GM12878 (cell line): ENCODE data around the gene PCDHGB1. TPM values are rescaled to one million over a fixed set of nuclear protein-coding genes. Genes with fewer than 3 reads are reported as not detected.

Experiments used
- ATAC-seq: fragments of 200-7000 bp; cut with Tn5 transposase; 3 replicates; pipeline ENCODE4 v1.9.1; 2020; ENCODE audit warnings: mild to moderate bottlenecking, moderate library complexity
- BruUV-seq: library from RNA; stranded (reverse); fragments of 400-500 nt; replicated peaks from 2 replicates; lab custom pipeline; 2021; lab: Mats Ljungman, UMichigan
- CTCF ChIA-PET: fragments of 300-600 bp; sonication (Branson Sonifier 250); formaldehyde crosslinking; extraction: SDS; loops from one replicate; lab custom pipeline; 2021; ENCODE audit warnings: inconsistent platforms; lab: Yijun Ruan, JAX
- POLR2A ChIA-PET: fragments of 350-600 bp; formaldehyde crosslinking; extraction: SDS; loops from one replicate; lab custom pipeline; 2021; ENCODE audit warnings: inconsistent platforms; lab: Charles Lee
- RAD21 ChIA-PET: fragments of 300-600 bp; sonication (Branson Sonifier 250); formaldehyde crosslinking; loops from one replicate; lab custom pipeline; 2023; ENCODE audit warnings: antibody characterized with exemption; ENCODE audit not compliant: unreplicated experiment; lab: Charles Lee
- SMC1A ChIA-PET: fragments of 300-600 bp; sonication (Branson Sonifier 250); formaldehyde crosslinking; loops from one replicate; lab custom pipeline; 2023; ENCODE audit not compliant: unreplicated experiment, uncharacterized antibody; lab: Charles Lee
- DNase-seq: peaks from one replicate; pipeline ENCODE4 v3.0.0-alpha.2; 2011; ENCODE audit warnings: low read depth, low spot score
- FAIRE-seq: peaks from 3 replicates; lab custom pipeline; 2011; peaks lifted over from hg19 to GRCh38; lab: Jason Lieb, UNC
- H2AFZ ChIP-seq: 2 replicates; pipeline ENCODE4 v1.6.0; 2011; ENCODE audit warnings: low read depth, low read length, control low read depth; ENCODE audit not compliant: control insufficient read depth
- H3K27ac ChIP-seq: 2 replicates; pipeline ENCODE4 v1.5.1; 2011; ENCODE audit warnings: control low read depth; ENCODE audit not compliant: control insufficient read depth, insufficient read depth
- H3K27me3 ChIP-seq, 2 experiments: replicated peaks in 1 of 2; 2 replicates each; pipeline versions ENCODE4 v1.6.0 to v1.6.1; 2011; ENCODE audit warnings: low read length in 1 of 2; ENCODE audit not compliant: control insufficient read depth in 2 of 2, insufficient read depth in 2 of 2
- H3K36me3 ChIP-seq, 2 experiments: 2 replicates each; pipeline ENCODE4 v1.5.1; 2011; ENCODE audit warnings: low read length in 1 of 2; ENCODE audit not compliant: control insufficient read depth in 2 of 2, insufficient read depth in 2 of 2
- H3K4me1 ChIP-seq: 2 replicates; pipeline ENCODE4 v1.6.1; 2011; ENCODE audit warnings: mild to moderate bottlenecking, low read length, moderate library complexity, mixed read lengths; ENCODE audit not compliant: control insufficient read depth, insufficient read depth
- H3K4me2 ChIP-seq: 2 replicates; pipeline ENCODE4 v1.6.0; 2011; ENCODE audit warnings: control low read depth; ENCODE audit not compliant: control insufficient read depth, insufficient read depth
- H3K4me3 ChIP-seq: fragments of 200-600 bp; sonication (generic); 2 replicates; pipeline ENCODE4 v1.5.1; 2016
- H3K79me2 ChIP-seq: 2 replicates; pipeline ENCODE4 v1.6.0; 2011; ENCODE audit warnings: low read length; ENCODE audit not compliant: control insufficient read depth, insufficient read depth
- H3K9ac ChIP-seq: 2 replicates; pipeline ENCODE4 v1.8.0; 2011; ENCODE audit warnings: low read length, control low read depth, mixed read lengths; ENCODE audit not compliant: control insufficient read depth, insufficient read depth
- H3K9me3 ChIP-seq: replicated peaks from 3 replicates; pipeline ENCODE4 v1.5.1; 2011; ENCODE audit warnings: mild to moderate bottlenecking, low read length; ENCODE audit not compliant: control insufficient read depth, insufficient read depth
- H4K20me1 ChIP-seq: 2 replicates; pipeline ENCODE4 v1.6.0; 2011; ENCODE audit not compliant: control insufficient read depth, insufficient read depth
- CHD4 ChIP-seq: fragments of 200-600 bp; sonication (generic); IDR thresholded peaks from 2 replicates; pipeline ENCODE4 v1.6.1; 2016; ENCODE audit warnings: mild to moderate bottlenecking
- DPF2 ChIP-seq: fragments of 450-650 bp; IDR thresholded peaks from 2 replicates; pipeline ENCODE4 v1.6.1; 2017; ENCODE audit warnings: mild to moderate bottlenecking
- HCFC1 ChIP-seq: fragments of 150-350 bp; IDR thresholded peaks from 2 replicates; pipeline ENCODE4 v1.6.1; 2014; ENCODE audit warnings: low read length
- LARP7 ChIP-seq: fragments of 450-650 bp; IDR thresholded peaks from 2 replicates; pipeline ENCODE4 v1.6.1; 2017; ENCODE audit warnings: mild to moderate bottlenecking
- MAX ChIP-seq: IDR thresholded peaks from 2 replicates; pipeline ENCODE4 v1.6.1; 2012; ENCODE audit warnings: low read depth, low read length, improper control_type of control experiment
- MTA3 ChIP-seq: IDR thresholded peaks from 2 replicates; pipeline ENCODE4 v1.6.1; 2012; ENCODE audit warnings: low read length, inconsistent platforms, borderline replicate concordance
- PAX5 ChIP-seq: IDR thresholded peaks from 2 replicates; pipeline ENCODE4 v1.6.1; 2011; ENCODE audit warnings: low read depth, low read length, borderline replicate concordance
- RFX5 ChIP-seq: IDR thresholded peaks from 2 replicates; pipeline ENCODE4 v1.6.1; 2011; ENCODE audit warnings: low read depth, low read length, improper control_type of control experiment
- SKIL ChIP-seq: fragments of 450-650 bp; IDR thresholded peaks from 2 replicates; pipeline ENCODE4 v1.6.1; 2017; ENCODE audit warnings: mild to moderate bottlenecking, low read depth, inconsistent platforms; ENCODE audit not compliant: poor library complexity, severe bottlenecking
- SMAD1 ChIP-seq: fragments of 450-650 bp; IDR thresholded peaks from 2 replicates; pipeline ENCODE4 v1.6.1; 2018; ENCODE audit warnings: mild to moderate bottlenecking, low read depth; ENCODE audit not compliant: partially characterized antibody
- ZNF207 ChIP-seq: fragments of 450-650 bp; IDR thresholded peaks from 2 replicates; pipeline ENCODE4 v1.6.1; 2014; ENCODE audit warnings: antibody characterized with exemption, mild to moderate bottlenecking, borderline replicate concordance
- ZZZ3 ChIP-seq: IDR thresholded peaks from 2 replicates; pipeline ENCODE4 v1.6.1; 2011; ENCODE audit warnings: low read depth; ENCODE audit not compliant: control insufficient read depth, insufficient read length
- WGBS: methylation state at CpG from one replicate; pipeline ENCODE4 v1.1.6; 2016; ENCODE audit warnings: low lambda C conversion rate; ENCODE audit not compliant: insufficient replicate concordance, insufficient coverage; ENCODE audit errors: missing lambda C conversion rate; 5-methylcytosine and 5-hydroxymethylcytosine counted together
- in situ Hi-C: fragments of 300-500 bp; cut with MboI; formaldehyde crosslinking; loops from 9 replicates; pipeline ENCODE4 v1.14.3; 2018; ENCODE audit warnings: mixed read lengths
- intact Hi-C: fragments of 100-400 bp; cut with micrococcal nuclease; formaldehyde crosslinking; loops from one replicate; pipeline ENCODE4 v1.14.2; 2022; ENCODE audit not compliant: unreplicated experiment
- polyA plus RNA-seq, 11 experiments: library from polyadenylated mRNA; depleted of rRNA in 4 of 11; unstranded in 6 of 11; stranded (reverse) in 5 of 11; fragments of >200 nt; fragmentation: Nextera tagmentation in 4 of 11; fragmentation: Illumina TruSeq in 1 of 11; extraction: Ambion mirVana in 4 of 11; extraction: Trizol in 1 of 11; gene quantifications; 1 replicate in 1 of 11; 2 replicates in 10 of 11; pipeline versions ENCODE4 v1.2.1 to v1.2.3, GENCODE V29; 2011 to 2016; ENCODE audit warnings: inconsistent platforms in 2 of 11, missing spikeins in 2 of 11, low read depth in 1 of 11
- total RNA-seq, 4 experiments: library from RNA; depleted of rRNA in 3 of 4; stranded (reverse); fragments of >200 nt in 3 of 4; fragmentation: Illumina TruSeq in 1 of 4; extraction: Trizol in 1 of 4; gene quantifications; 2 replicates each; pipeline versions ENCODE4 v1.2.1 to v1.2.3, GENCODE V29; 2013 to 2021

Gene PCDHGB1
- total and polyA plus RNA-seq, 10 of the 15 experiments (the other 5 are each of a cell fraction or from before 2014, with no cell fraction given) = 0.04 to 0.40 (median 0.08) TPM; not detected in 2

GRCh38 chr5:141355641-141356040 lies 5.7 kb downstream of the PCDHGB1 start:
- no peaks in the 10 kb centered on the region for H3K36me3 ChIP-seq
- H3K79me2 ChIP-seq = no peaks in the 10 kb centered on the region
- in situ Hi-C loops (no loop called here), intact Hi-C loops (no loop called here)
- ChIA-PET RAD21 (interaction anchor here (1.4 kb wide), 1 partner anchor 58 kb away, joined by 5 read pairs; the partner anchor contains the start of gene PCDHGA10), POLR2A (no interaction called here), CTCF (interaction anchor here (1.1 to 1.5 kb wide), 4 partner anchors 9 to 212 kb away, joined by 3 to 6 read pairs (median 4); partner anchors contain the start of gene PCDHGB3), SMC1A (no interaction called here)
- no peaks in the 10 kb centered on the region for H4K20me1 ChIP-seq
- no peak overlapping the region for H2AFZ ChIP-seq
- no peak for DNase-seq
- no peaks in the 10 kb centered on the region for H3K27me3 ChIP-seq
- no peak overlapping the region for H3K4me2 ChIP-seq
- H3K9me3 ChIP-seq = peaks cover 3% of the 10 kb centered on the region; the same call in 2 of the 3 replicates
- H3K9ac ChIP-seq = no peak overlapping the region
- BruUV-seq = no TSS peak
- TF ChIP-seq ZNF207 (no peak), SMAD1 (no peak), DPF2 (no peak), RFX5 (no peak), CHD4 (no peak), MAX (no peak), SKIL (no peak), ZZZ3 (no peak), MTA3 (no peak), PAX5 (no peak), HCFC1 (no peak), LARP7 (no peak)
- FAIRE-seq = no peak
- no peaks in the 10 kb centered on the region for H3K4me1 ChIP-seq
- 82% methylated on average over 24 of the region's 24 CpGs for WGBS
- no peak overlapping the region for H3K4me3 ChIP-seq
- no peak overlapping the region for H3K27ac ChIP-seq
- ATAC-seq = no peak
